Activated CD4-positive, alpha-beta T cell treated with anti-CD3 and anti-CD28 coated beads, Interleukin-2, amount 10 ng/mL, durations not matched to agents 24 days and 14 days (primary cell): ENCODE data around the gene PRPF18. TPM values are rescaled to one million over a fixed set of nuclear protein-coding genes. Genes with fewer than 3 reads are reported as not detected.

Experiments
- DNase-seq: peaks from one replicate; pipeline ENCODE4 v3.0.0; 2022
- H3K27ac Mint-ChIP-seq: one replicate; pipeline ENCODE4 v1.8.0; 2022; ENCODE audit warnings: mild to moderate bottlenecking, mixed read lengths
- H3K27me3 Mint-ChIP-seq: one replicate; pipeline ENCODE4 v1.8.0; 2022; ENCODE audit warnings: mixed read lengths
- H3K36me3 Mint-ChIP-seq: one replicate; pipeline ENCODE4 v1.8.0; 2022; ENCODE audit warnings: low read depth, mild to moderate bottlenecking, mixed read lengths
- H3K4me1 Mint-ChIP-seq: one replicate; pipeline ENCODE4 v1.8.0; 2021; ENCODE audit warnings: mixed read lengths
- H3K4me3 Mint-ChIP-seq: one replicate; pipeline ENCODE4 v1.8.0; 2022; ENCODE audit warnings: mild to moderate bottlenecking, moderate library complexity, mixed read lengths
- H3K9me3 Mint-ChIP-seq: one replicate; pipeline ENCODE4 v1.8.0; 2021; ENCODE audit warnings: mixed read lengths
- intact Hi-C: fragments of 100-400 bp; cut with micrococcal nuclease; formaldehyde crosslinking; loops from one replicate; pipeline ENCODE4 v1.15.1; 2023
- total RNA-seq: library from RNA; stranded (reverse); gene quantifications from 2 replicates; pipeline ENCODE4 v1.2.3, GENCODE V29; 2022

The PRPF18 gene
- total RNA-seq, 1 donor from 2014 or later, result 23.4 TPM

DNA sequence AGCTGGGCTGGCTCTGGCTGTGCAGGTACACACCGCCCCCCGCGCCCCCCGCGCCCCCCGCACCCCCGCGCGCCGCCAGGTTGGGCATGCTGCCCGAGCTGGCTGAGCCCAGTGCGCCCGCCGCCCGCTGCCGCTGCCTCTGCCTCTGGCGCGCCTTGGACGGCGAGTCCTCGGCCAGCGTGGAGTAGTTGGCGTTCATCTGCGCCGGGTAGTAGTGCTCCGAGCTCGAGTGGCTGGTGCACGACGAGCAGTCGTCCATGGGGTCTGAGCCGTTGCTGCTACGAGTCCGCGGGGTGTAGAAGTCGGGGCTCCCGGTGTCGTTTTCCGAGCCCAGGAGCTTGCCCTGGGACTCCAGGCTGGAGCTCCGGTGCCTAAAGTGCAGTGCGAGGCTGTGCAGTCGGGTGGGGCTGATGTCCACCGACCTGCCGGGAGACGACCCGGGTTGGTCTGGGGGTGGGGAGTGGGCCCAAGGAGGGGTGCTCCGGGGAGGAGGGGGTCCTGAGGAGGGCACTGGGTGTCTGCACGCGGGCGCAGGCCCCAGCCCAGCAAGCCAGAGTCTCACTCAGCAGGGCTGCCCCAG lies 70.4 kb downstream of the PRPF18 start:
- Mint-ChIP-seq H3K27me3 (no peaks in the 10 kb centered on the region), H3K27ac (no peak overlapping the region), H3K4me1 (peaks cover 7% of the 10 kb centered on the region), H3K36me3 (no peaks in the 10 kb centered on the region), H3K4me3 (no peak overlapping the region), H3K9me3 (no peaks in the 10 kb centered on the region)
- intact Hi-C loops, result no loop called here
- no peak for DNase-seq

GRCh38 chr10:13658264-13658663 lies 71.5 kb downstream of the PRPF18 start:
- Mint-ChIP-seq H3K27ac (no peak overlapping the region), H3K4me3 (no peak overlapping the region), H3K27me3 (no peaks in the 10 kb centered on the region), H3K9me3 (no peaks in the 10 kb centered on the region), H3K36me3 (no peaks in the 10 kb centered on the region), H3K4me1 (peaks cover 7% of the 10 kb centered on the region)
- intact Hi-C loops, result no loop called here
- no peak for DNase-seq

DNA sequence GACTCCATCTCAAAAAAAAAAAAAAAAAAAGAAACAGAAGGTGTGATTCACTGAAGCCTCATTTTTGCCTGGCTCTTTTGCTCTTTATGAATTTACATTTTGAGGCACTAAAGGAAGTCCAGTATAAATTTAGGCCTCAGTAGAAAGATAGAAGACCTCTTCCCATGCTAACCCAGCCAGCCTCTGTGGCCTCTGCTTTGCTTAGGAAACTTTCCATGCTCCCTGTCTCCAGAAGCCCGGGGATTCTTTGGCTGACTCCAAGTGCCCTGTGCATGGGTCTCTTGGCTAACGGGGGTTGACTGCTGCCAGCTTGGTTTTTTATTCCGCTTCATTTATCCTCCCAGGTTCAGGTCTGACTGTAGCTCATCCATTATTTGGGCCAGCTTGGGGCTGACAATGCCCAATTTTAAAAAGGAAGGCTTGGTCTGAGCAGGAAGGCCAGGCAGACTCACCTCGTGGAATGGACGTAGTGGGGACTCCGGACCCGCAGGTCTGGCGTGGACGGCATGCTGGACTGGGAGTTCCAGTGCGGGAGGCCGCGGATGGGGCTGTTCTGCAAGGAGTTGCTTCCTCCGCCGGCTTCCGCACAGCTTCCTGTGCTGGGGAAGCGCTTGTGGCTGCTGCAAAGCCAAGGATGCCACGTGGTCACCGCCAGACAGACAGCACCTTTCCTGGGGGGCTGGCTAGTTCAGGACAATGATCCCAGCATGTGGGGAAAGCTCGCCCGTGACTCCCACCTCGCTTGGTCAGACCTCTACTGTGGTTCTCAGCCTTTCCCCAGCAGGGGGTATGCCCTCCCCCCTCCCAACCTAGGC lies 72.3 kb downstream of the PRPF18 start:
- peaks cover 7% of the 10 kb centered on the region for H3K4me1 Mint-ChIP-seq
- DNase-seq, result peak; percentile 58
- intact Hi-C loops, result no loop called here
- no peaks in the 10 kb centered on the region for H3K9me3 Mint-ChIP-seq
- no peak overlapping the region for H3K4me3 Mint-ChIP-seq
- H3K27ac Mint-ChIP-seq, result no peak overlapping the region
- no peaks in the 10 kb centered on the region for H3K27me3 Mint-ChIP-seq
- no peaks in the 10 kb centered on the region for H3K36me3 Mint-ChIP-seq

GRCh38 chr10:13659887-13660550 lies 73.3 kb downstream of the PRPF18 start:
- peaks cover 7% of the 10 kb centered on the region for H3K4me1 Mint-ChIP-seq

DNA sequence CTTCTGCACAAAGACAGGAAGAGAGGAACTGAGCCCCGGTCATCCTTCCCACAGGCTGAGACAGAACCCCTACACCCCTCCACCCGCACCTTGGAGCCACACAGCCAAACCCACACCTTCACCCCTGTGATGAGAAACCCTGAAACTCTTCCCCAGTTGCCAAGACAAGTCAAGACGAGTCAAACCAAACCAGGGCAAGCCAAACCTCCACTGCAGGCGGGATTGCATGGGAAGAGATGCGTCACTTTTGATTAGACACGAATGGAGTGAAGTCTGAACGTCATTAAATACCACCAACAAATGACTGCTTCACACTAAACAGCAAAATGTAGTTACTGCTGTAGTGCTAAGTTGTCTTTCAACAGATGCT lies 73.8 kb downstream of the PRPF18 start:
- no peaks in the 10 kb centered on the region for H3K36me3 Mint-ChIP-seq

More at GRCh38 chr10:13659887-13660550, 73.3 kb downstream of the PRPF18 start:
- intact Hi-C loops, result loop anchor here (1.0 kb wide), 1 partner anchor 118 kb away; no protein-coding TSS in a partner anchor
- Mint-ChIP-seq H3K27me3 (no peaks in the 10 kb centered on the region), H3K36me3 (no peaks in the 10 kb centered on the region), H3K4me3 (no peak overlapping the region), H3K9me3 (no peaks in the 10 kb centered on the region), H3K27ac (no peak overlapping the region)
- DNase-seq, result peak; percentile 89

GRCh38 chr10:13661256-13661655 lies 74.5 kb downstream of the PRPF18 start:
- intact Hi-C loops, result no loop called here
- Mint-ChIP-seq H3K4me1 (peaks cover 7% of the 10 kb centered on the region), H3K27ac (no peak overlapping the region), H3K4me3 (no peak overlapping the region), H3K36me3 (no peaks in the 10 kb centered on the region), H3K9me3 (no peaks in the 10 kb centered on the region), H3K27me3 (no peaks in the 10 kb centered on the region)
- DNase-seq, result no peak

More for the DNA sequence above, 73.8 kb downstream of the PRPF18 start:
- no peaks in the 10 kb centered on the region for H3K27me3 Mint-ChIP-seq
- no peak for DNase-seq
- no peaks in the 10 kb centered on the region for H3K9me3 Mint-ChIP-seq
- H3K4me1 Mint-ChIP-seq, result peaks cover 7% of the 10 kb centered on the region
- H3K27ac Mint-ChIP-seq, result no peak overlapping the region
- intact Hi-C loops, result loop anchor here (1.0 kb wide), 1 partner anchor 118 kb away; no protein-coding TSS in a partner anchor
- H3K4me3 Mint-ChIP-seq, result no peak overlapping the region

DNA sequence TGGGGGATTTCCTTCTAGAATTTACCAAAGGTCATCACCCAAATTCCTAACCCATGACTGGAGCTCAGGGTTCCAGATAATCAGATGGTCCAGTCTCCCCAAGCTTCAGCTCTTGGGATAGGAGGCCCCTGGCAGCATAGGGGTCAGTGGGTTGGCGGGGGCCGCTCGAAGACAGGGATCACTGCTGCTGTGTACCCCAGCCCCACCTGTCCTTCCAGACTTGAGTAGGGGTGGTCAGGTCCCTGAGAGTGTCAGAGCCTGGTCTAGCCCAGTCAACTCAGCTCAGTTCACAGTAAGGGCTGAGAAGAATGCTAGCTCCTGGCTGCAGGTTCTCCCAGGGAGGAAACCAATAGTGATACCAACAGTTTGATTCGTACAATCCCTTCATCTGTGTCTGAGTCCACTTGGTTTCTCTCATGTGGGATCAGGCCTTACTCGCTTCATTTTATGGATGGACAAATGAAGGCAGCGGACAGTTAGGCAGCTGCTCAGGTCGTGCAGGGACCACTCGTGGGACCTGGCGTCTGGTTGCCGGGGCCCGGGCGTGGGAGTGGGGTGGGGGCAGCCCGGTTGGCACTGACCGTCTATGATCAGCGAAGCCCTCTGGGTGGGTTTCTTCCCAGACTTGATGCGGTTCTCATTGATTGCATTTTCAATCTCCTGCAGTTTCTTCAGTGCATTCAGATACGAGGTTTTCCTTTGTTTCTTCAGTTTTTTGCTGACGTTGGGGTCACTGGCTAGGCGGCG lies 78.9 kb downstream of the PRPF18 start:
- H3K9me3 Mint-ChIP-seq, result no peaks in the 10 kb centered on the region
- H3K4me1 Mint-ChIP-seq, result peaks cover under 1% of the 10 kb centered on the region
- H3K4me3 Mint-ChIP-seq, result no peak overlapping the region
- H3K27ac Mint-ChIP-seq, result no peak overlapping the region
- no peak for DNase-seq
- intact Hi-C loops, result no loop called here
- no peaks in the 10 kb centered on the region for H3K36me3 Mint-ChIP-seq
- no peaks in the 10 kb centered on the region for H3K27me3 Mint-ChIP-seq

GRCh38 chr10:13668126-13668525 lies 81.4 kb downstream of the PRPF18 start:
- H3K9me3 Mint-ChIP-seq, result no peaks in the 10 kb centered on the region
- DNase-seq, result no peak
- H3K4me3 Mint-ChIP-seq, result no peak overlapping the region
- no peaks in the 10 kb centered on the region for H3K27me3 Mint-ChIP-seq
- H3K36me3 Mint-ChIP-seq, result no peaks in the 10 kb centered on the region
- H3K4me1 Mint-ChIP-seq, result no peaks in the 10 kb centered on the region
- intact Hi-C loops, result no loop called here
- H3K27ac Mint-ChIP-seq, result no peak overlapping the region

DNA sequence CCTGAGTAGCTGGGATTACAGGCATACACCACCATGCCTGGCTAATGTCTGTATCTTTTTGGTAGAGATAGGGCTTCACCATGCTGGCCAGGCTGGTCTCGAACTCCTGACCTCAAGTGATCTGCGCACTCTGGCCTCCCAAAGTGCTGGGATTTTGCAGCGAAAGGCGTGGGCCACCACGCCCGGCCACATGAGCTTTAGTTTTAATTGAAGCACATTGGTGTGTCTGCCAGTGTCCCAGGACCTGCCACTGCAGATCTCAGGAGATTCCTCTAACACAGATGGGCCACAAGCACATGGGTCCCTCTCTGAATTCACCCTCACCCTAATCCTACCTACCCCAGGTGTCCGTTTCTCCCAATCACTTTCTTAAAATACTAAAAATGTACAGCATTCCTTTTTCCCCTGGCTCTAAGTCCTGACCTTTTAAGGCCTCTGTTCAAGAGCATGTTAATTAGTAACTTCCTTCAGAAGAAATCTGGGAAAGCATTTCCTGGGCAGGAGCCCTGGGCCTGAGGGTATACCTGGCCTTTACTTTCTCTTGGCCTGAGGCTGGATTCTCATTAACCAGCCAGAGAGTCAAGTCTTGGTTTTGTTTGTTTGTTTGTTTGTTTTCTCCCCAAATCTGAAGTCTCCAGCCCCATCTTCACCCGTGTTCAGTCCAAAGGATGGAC lies 82.6 kb downstream of the PRPF18 start:
- H3K36me3 Mint-ChIP-seq, result no peaks in the 10 kb centered on the region
- H3K9me3 Mint-ChIP-seq, result no peaks in the 10 kb centered on the region
- no peak for DNase-seq
- H3K27me3 Mint-ChIP-seq, result no peaks in the 10 kb centered on the region
- H3K4me1 Mint-ChIP-seq, result no peaks in the 10 kb centered on the region
- no peak overlapping the region for H3K4me3 Mint-ChIP-seq
- no peak overlapping the region for H3K27ac Mint-ChIP-seq
- intact Hi-C loops, result no loop called here

GRCh38 chr10:13669901-13670300 lies 83.1 kb downstream of the PRPF18 start:
- DNase-seq, result no peak
- intact Hi-C loops, result no loop called here
- Mint-ChIP-seq H3K27me3 (no peaks in the 10 kb centered on the region), H3K4me3 (no peak overlapping the region), H3K27ac (no peak overlapping the region), H3K4me1 (no peaks in the 10 kb centered on the region), H3K9me3 (no peaks in the 10 kb centered on the region), H3K36me3 (no peaks in the 10 kb centered on the region)

- Mint-ChIP-seq H3K36me3 (no peaks in the 10 kb centered on the region), H3K27me3 (no peaks in the 10 kb centered on the region), H3K4me3 (no peak overlapping the region), H3K4me1 (no peaks in the 10 kb centered on the region), H3K9me3 (no peaks in the 10 kb centered on the region), H3K27ac (no peak overlapping the region)
- DNase-seq, result no peak
- intact Hi-C loops, result no loop called here
Observed at GRCh38 chr10:13670311-13670710, 83.5 kb downstream of the PRPF18 start.

DNA sequence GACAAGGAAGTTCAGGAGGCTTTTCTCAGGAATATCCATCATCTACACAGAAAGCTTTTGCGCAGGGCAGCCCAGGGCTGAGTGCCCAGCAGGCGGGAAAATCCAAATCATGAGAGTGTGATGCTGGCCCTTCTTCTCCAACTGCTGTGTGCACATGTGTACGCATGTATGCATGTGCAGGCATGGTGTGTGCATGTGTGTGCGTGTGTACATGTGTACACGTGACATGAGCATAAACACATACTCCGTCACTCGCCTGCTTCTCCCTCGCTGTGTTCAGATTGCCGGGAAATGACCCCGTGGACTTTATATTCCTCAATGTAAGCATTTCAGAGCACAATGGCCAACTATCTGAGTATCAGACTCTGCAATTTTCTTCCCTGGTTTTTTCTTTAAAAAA lies 85.1 kb downstream of the PRPF18 start:
- H3K27me3 Mint-ChIP-seq, result no peaks in the 10 kb centered on the region
- no peak for DNase-seq
- no peaks in the 10 kb centered on the region for H3K36me3 Mint-ChIP-seq
- no peak overlapping the region for H3K4me3 Mint-ChIP-seq
- intact Hi-C loops, result no loop called here
- H3K27ac Mint-ChIP-seq, result no peak overlapping the region
- no peaks in the 10 kb centered on the region for H3K4me1 Mint-ChIP-seq
- H3K9me3 Mint-ChIP-seq, result no peaks in the 10 kb centered on the region

GRCh38 chr10:13672548-13672947 lies 85.8 kb downstream of the PRPF18 start:
- H3K36me3 Mint-ChIP-seq, result no peaks in the 10 kb centered on the region
- DNase-seq, result no peak

More at GRCh38 chr10:13672548-13672947, 85.8 kb downstream of the PRPF18 start:
- no peak overlapping the region for H3K4me3 Mint-ChIP-seq
- H3K27ac Mint-ChIP-seq, result no peak overlapping the region
- H3K9me3 Mint-ChIP-seq, result no peaks in the 10 kb centered on the region
- intact Hi-C loops, result no loop called here
- no peaks in the 10 kb centered on the region for H3K27me3 Mint-ChIP-seq
- H3K4me1 Mint-ChIP-seq, result no peaks in the 10 kb centered on the region
